GM19099 (cell line): Measurements from ENCODE around the gene LDLRAD3.

Source experiments
- POLR2A ChIP-seq: IDR thresholded peaks from 3 replicates; pipeline ENCODE4 v1.6.1; 2011; ENCODE audit warnings: low read depth; ENCODE audit not compliant: insufficient read length; ENCODE audit errors: extremely low read depth

LDLRAD3 gene

GRCh38 chr11:36013950-36014897 is 70.4 kb downstream of the LDLRAD3 start:
- TF ChIP-seq POLR2A, result no peak

GRCh38 chr11:36014898-36015665 is 71.2 kb downstream of the LDLRAD3 start:
- no peak for TF ChIP-seq POLR2A

GRCh38 chr11:36015799-36016198 is 71.9 kb downstream of the LDLRAD3 start:
- no peak for TF ChIP-seq POLR2A

- no peak for TF ChIP-seq POLR2A
Observed at GRCh38 chr11:36016263-36016662, 72.4 kb downstream of the LDLRAD3 start.

- no peak for TF ChIP-seq POLR2A
Observed at GRCh38 chr11:36016709-36017108, 72.8 kb downstream of the LDLRAD3 start.

- TF ChIP-seq POLR2A, result no peak
Observed at GRCh38 chr11:36019005-36019596, 75.2 kb downstream of the LDLRAD3 start.

GRCh38 chr11:36019722-36020121 is 75.9 kb downstream of the LDLRAD3 start:
- no peak for TF ChIP-seq POLR2A

- TF ChIP-seq POLR2A, result no peak
Observed at GRCh38 chr11:36022882-36023281, 79.0 kb downstream of the LDLRAD3 start.

- TF ChIP-seq POLR2A, result no peak
Observed at GRCh38 chr11:36023922-36024321, 80.1 kb downstream of the LDLRAD3 start.

- no peak for TF ChIP-seq POLR2A
Observed at GRCh38 chr11:36024716-36025115, 80.9 kb downstream of the LDLRAD3 start.

GRCh38 chr11:36026315-36026968 is 82.6 kb downstream of the LDLRAD3 start:
- TF ChIP-seq POLR2A, result no peak

GRCh38 chr11:36027731-36028130 is 83.9 kb downstream of the LDLRAD3 start:
- TF ChIP-seq POLR2A, result no peak

- no peak for TF ChIP-seq POLR2A
Observed at GRCh38 chr11:36029616-36030015, 85.8 kb downstream of the LDLRAD3 start.

GRCh38 chr11:36030731-36031281 is 86.9 kb downstream of the LDLRAD3 start:
- TF ChIP-seq POLR2A, result no peak
